SH-SY5Y (cell line): Measurements from ENCODE around the gene STAC2.

Experiments
- GATA2 ChIP-seq: IDR thresholded peaks from 2 replicates; pipeline ENCODE4 v1.6.1; 2011; ENCODE audit warnings: mild to moderate bottlenecking, low read depth, low read length
- GATA3 ChIP-seq: IDR thresholded peaks from 2 replicates; pipeline ENCODE4 v1.6.1; 2011; ENCODE audit warnings: low read depth, mild to moderate bottlenecking, low read length, moderate library complexity

- TF ChIP-seq GATA2 = no peak
- no peak for TF ChIP-seq GATA3
Measured at GRCh38 chr17:39205112-39205526, 20.6 kb downstream of the STAC2 start.
